GM12878 (cell line): ENCODE results near the gene PRRT1. TPM values are rescaled to one million over a fixed set of nuclear protein-coding genes. Genes with fewer than 3 reads are reported as not detected.

Source experiments
- EED ChIP-seq: sonication (generic); IDR thresholded peaks from 2 replicates; pipeline ENCODE4 v1.6.1; 2016; ENCODE audit warnings: antibody characterized with exemption, low read depth
- EP300 ChIP-seq, 2 experiments: fragments of 150-350 bp in 1 of 2; IDR thresholded peaks; 2 replicates each; pipeline ENCODE4 v1.6.1; 2011 to 2012; ENCODE audit warnings: low read depth in 2 of 2, low read length in 2 of 2, borderline replicate concordance in 1 of 2, improper control_type of control experiment in 1 of 2, inconsistent platforms in 1 of 2; ENCODE audit not compliant: control insufficient read depth in 1 of 2
- GABPA ChIP-seq: IDR thresholded peaks from 2 replicates; pipeline ENCODE4 v1.6.1; 2014; ENCODE audit warnings: antibody characterized with exemption, low read depth, mild to moderate bottlenecking, inconsistent platforms
- IKZF1 ChIP-seq: fragments of 450-650 bp; conservative IDR thresholded peaks from 2 replicates; pipeline ENCODE4 v1.6.1; 2017; ENCODE audit warnings: antibody characterized with exemption, mild to moderate bottlenecking
- JUNB ChIP-seq: IDR thresholded peaks from 2 replicates; pipeline ENCODE4 v1.6.1; 2016; ENCODE audit warnings: antibody characterized with exemption, mild to moderate bottlenecking
- LARP7 ChIP-seq: fragments of 450-650 bp; IDR thresholded peaks from 2 replicates; pipeline ENCODE4 v1.6.1; 2017; ENCODE audit warnings: mild to moderate bottlenecking
- MTA2 ChIP-seq: fragments of 450-650 bp; IDR thresholded peaks from 2 replicates; pipeline ENCODE4 v1.6.1; 2016; ENCODE audit warnings: low read depth, mild to moderate bottlenecking, moderate library complexity
- NBN ChIP-seq: fragments of 450-650 bp; IDR thresholded peaks from 2 replicates; pipeline ENCODE4 v1.6.1; 2016
- PAX8 ChIP-seq: fragments of 450-650 bp; IDR thresholded peaks from 2 replicates; pipeline ENCODE4 v1.6.1; 2017; ENCODE audit warnings: mild to moderate bottlenecking, moderate library complexity
- PML ChIP-seq: IDR thresholded peaks from 2 replicates; pipeline ENCODE4 v1.6.1; 2012; ENCODE audit warnings: low read length, inconsistent platforms
- POLR2A ChIP-seq: IDR thresholded peaks from 2 replicates; pipeline ENCODE4 v1.6.1; 2011; ENCODE audit warnings: low read depth, mild to moderate bottlenecking, low read length
- POLR2AphosphoS5 ChIP-seq: IDR thresholded peaks from 2 replicates; pipeline ENCODE4 v1.6.1; 2011; ENCODE audit warnings: mild to moderate bottlenecking, low read length, inconsistent platforms
- RB1 ChIP-seq: fragments of 450-650 bp; formaldehyde crosslinking; IDR thresholded peaks from 2 replicates; pipeline ENCODE4 v1.6.1; 2017; ENCODE audit warnings: mild to moderate bottlenecking, borderline replicate concordance
- SMARCA5 ChIP-seq: fragments of 450-650 bp; IDR thresholded peaks from 2 replicates; pipeline ENCODE4 v1.6.1; 2017; ENCODE audit warnings: mild to moderate bottlenecking
- SRF ChIP-seq, 2 experiments: IDR thresholded peaks; 2 replicates each; pipeline ENCODE4 v1.6.1; 2011; ENCODE audit warnings: low read depth in 2 of 2, low read length in 2 of 2, mild to moderate bottlenecking in 1 of 2, moderate library complexity in 1 of 2
- STAT3 ChIP-seq: IDR thresholded peaks from 2 replicates; pipeline ENCODE4 v1.6.1; 2011; ENCODE audit warnings: low read depth, low read length, improper control_type of control experiment
- TAF1 ChIP-seq: IDR thresholded peaks from 2 replicates; pipeline ENCODE4 v1.6.1; 2011; ENCODE audit warnings: mild to moderate bottlenecking, low read depth, low read length, borderline replicate concordance
- YY1 ChIP-seq: IDR thresholded peaks from 2 replicates; pipeline ENCODE4 v1.6.1; 2011; ENCODE audit warnings: low read depth, mild to moderate bottlenecking, low read length
- ZNF217 ChIP-seq: fragments of 450-650 bp; IDR thresholded peaks from 2 replicates; pipeline ENCODE4 v1.6.1; 2017; ENCODE audit warnings: antibody characterized with exemption, mild to moderate bottlenecking
- ZNF622 ChIP-seq: fragments of 450-650 bp; IDR thresholded peaks from 2 replicates; pipeline ENCODE4 v1.6.1; 2017; ENCODE audit warnings: mild to moderate bottlenecking, inconsistent platforms
- polyA plus RNA-seq, 11 experiments: library from polyadenylated mRNA; depleted of rRNA in 4 of 11; unstranded in 6 of 11; stranded (reverse) in 5 of 11; fragments of >200 nt; fragmentation: Nextera tagmentation in 4 of 11; fragmentation: Illumina TruSeq in 1 of 11; extraction: Ambion mirVana in 4 of 11; extraction: Trizol in 1 of 11; gene quantifications; 1 replicate in 1 of 11; 2 replicates in 10 of 11; pipeline versions ENCODE4 v1.2.1 to v1.2.3, GENCODE V29; 2011 to 2016; ENCODE audit warnings: inconsistent platforms in 2 of 11, missing spikeins in 2 of 11, low read depth in 1 of 11
- total RNA-seq, 4 experiments: library from RNA; depleted of rRNA in 3 of 4; stranded (reverse); fragments of >200 nt in 3 of 4; fragmentation: Illumina TruSeq in 1 of 4; extraction: Trizol in 1 of 4; gene quantifications; 2 replicates each; pipeline versions ENCODE4 v1.2.1 to v1.2.3, GENCODE V29; 2013 to 2021
- TF ChIP-seq, protein P1 (sequence below): fragments of 450-650 bp; IDR thresholded peaks from 2 replicates; pipeline ENCODE4 v1.6.1; 2017; ENCODE audit warnings: mild to moderate bottlenecking, moderate library complexity
- TF ChIP-seq, protein P2 (sequence below): fragments of 450-650 bp; IDR thresholded peaks from 2 replicates; pipeline ENCODE4 v1.6.1; 2017; ENCODE audit warnings: low read depth, mild to moderate bottlenecking, moderate library complexity
- TF ChIP-seq, protein P3 (sequence below): fragments of 450-650 bp; conservative IDR thresholded peaks from 2 replicates; pipeline ENCODE4 v1.6.1; 2017; ENCODE audit warnings: mild to moderate bottlenecking, moderate library complexity
- TF ChIP-seq, protein P4 (sequence below): fragments of 450-650 bp; IDR thresholded peaks from 2 replicates; pipeline ENCODE4 v1.6.1; 2014; ENCODE audit warnings: mild to moderate bottlenecking

PRRT1 gene
- total and polyA plus RNA-seq, 10 of the 15 experiments (the other 5 are each of a cell fraction or from before 2014, with no cell fraction given), result 0.04 to 0.15 (median 0.10) TPM; not detected in 6

DNA sequence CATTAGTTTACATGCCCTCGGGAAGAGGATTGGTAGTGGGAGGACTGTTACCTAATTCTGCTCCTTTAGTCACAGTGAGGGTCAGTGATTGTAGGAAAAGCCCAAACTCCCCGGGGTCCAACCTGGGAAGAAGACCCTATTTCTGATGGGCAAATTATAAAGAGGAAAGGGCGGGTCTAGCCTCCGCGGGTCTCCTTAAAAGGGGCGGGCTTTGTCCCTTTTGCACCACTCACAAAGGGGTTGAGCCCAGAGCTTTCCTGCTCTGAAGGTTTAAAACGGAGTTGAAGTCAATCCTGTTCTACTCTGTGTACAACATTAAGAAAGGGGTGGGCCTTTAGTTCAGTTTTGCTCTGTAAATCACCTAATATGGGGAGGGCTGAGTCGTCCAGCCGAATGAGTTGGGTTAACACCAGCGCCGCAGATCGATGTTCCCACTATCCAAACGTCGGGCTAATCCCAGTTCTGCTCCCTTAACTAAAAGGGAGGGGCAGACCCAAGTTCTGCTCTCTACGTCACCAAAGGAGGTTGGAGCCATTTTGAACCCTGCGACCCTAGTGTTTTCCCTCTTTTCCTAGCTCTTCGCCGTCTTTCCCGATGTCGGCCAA lies 25.5 kb upstream of the PRRT1 start (continued):
- peak; percentile 53; the same call in 1 of the 2 replicates for TF ChIP-seq SMARCA5
- TF ChIP-seq YY1, result peak; percentile 89
- peak; percentile 36; the same call in 1 of the 2 replicates for TF ChIP-seq MTA2
- 0 out of 4 replicates have a peak, but pooled peaks of 1 of the 2 experiments have one; percentile 37 for TF ChIP-seq SRF (IDR thresholded peaks at IDR 0.05; ENCODE audit: low read depth in 2 of 2, low read length in 2 of 2)
- TF ChIP-seq, protein P1, sequence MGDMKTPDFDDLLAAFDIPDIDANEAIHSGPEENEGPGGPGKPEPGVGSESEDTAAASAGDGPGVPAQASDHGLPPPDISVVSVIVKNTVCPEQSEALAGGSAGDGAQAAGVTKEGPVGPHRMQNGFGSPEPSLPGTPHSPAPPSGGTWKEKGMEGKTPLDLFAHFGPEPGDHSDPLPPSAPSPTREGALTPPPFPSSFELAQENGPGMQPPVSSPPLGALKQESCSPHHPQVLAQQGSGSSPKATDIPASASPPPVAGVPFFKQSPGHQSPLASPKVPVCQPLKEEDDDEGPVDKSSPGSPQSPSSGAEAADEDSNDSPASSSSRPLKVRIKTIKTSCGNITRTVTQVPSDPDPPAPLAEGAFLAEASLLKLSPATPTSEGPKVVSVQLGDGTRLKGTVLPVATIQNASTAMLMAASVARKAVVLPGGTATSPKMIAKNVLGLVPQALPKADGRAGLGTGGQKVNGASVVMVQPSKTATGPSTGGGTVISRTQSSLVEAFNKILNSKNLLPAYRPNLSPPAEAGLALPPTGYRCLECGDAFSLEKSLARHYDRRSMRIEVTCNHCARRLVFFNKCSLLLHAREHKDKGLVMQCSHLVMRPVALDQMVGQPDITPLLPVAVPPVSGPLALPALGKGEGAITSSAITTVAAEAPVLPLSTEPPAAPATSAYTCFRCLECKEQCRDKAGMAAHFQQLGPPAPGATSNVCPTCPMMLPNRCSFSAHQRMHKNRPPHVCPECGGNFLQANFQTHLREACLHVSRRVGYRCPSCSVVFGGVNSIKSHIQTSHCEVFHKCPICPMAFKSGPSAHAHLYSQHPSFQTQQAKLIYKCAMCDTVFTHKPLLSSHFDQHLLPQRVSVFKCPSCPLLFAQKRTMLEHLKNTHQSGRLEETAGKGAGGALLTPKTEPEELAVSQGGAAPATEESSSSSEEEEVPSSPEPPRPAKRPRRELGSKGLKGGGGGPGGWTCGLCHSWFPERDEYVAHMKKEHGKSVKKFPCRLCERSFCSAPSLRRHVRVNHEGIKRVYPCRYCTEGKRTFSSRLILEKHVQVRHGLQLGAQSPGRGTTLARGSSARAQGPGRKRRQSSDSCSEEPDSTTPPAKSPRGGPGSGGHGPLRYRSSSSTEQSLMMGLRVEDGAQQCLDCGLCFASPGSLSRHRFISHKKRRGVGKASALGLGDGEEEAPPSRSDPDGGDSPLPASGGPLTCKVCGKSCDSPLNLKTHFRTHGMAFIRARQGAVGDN, result peak; percentile 61
- TF ChIP-seq, protein P2, sequence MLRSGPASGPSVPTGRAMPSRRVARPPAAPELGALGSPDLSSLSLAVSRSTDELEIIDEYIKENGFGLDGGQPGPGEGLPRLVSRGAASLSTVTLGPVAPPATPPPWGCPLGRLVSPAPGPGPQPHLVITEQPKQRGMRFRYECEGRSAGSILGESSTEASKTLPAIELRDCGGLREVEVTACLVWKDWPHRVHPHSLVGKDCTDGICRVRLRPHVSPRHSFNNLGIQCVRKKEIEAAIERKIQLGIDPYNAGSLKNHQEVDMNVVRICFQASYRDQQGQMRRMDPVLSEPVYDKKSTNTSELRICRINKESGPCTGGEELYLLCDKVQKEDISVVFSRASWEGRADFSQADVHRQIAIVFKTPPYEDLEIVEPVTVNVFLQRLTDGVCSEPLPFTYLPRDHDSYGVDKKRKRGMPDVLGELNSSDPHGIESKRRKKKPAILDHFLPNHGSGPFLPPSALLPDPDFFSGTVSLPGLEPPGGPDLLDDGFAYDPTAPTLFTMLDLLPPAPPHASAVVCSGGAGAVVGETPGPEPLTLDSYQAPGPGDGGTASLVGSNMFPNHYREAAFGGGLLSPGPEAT, result peak; percentile 84
- no peak for TF ChIP-seq ZNF622
- no peak for TF ChIP-seq ZNF217
- TF ChIP-seq JUNB, result no peak
- TF ChIP-seq NBN, result peak; percentile 67
- peak; percentile 44; the same call in 1 of the 2 replicates for TF ChIP-seq GABPA
- TF ChIP-seq TAF1, result peak; percentile 46; the same call in 1 of the 2 replicates
- TF ChIP-seq POLR2A, result peak; percentile 37
- peak; percentile 64; the same call in 1 of the 2 replicates for TF ChIP-seq RB1
- peak; percentile 93 for TF ChIP-seq IKZF1
- TF ChIP-seq, protein P3, sequence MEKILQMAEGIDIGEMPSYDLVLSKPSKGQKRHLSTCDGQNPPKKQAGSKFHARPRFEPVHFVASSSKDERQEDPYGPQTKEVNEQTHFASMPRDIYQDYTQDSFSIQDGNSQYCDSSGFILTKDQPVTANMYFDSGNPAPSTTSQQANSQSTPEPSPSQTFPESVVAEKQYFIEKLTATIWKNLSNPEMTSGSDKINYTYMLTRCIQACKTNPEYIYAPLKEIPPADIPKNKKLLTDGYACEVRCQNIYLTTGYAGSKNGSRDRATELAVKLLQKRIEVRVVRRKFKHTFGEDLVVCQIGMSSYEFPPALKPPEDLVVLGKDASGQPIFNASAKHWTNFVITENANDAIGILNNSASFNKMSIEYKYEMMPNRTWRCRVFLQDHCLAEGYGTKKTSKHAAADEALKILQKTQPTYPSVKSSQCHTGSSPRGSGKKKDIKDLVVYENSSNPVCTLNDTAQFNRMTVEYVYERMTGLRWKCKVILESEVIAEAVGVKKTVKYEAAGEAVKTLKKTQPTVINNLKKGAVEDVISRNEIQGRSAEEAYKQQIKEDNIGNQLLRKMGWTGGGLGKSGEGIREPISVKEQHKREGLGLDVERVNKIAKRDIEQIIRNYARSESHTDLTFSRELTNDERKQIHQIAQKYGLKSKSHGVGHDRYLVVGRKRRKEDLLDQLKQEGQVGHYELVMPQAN, result 0 out of 2 replicates have a peak, but pooled peaks have one; percentile 51
- peak; percentile 62; the same call in 1 of the 2 replicates for TF ChIP-seq POLR2AphosphoS5
- peak in 1 of 2 experiments; percentile 22; a peak in 1 of 4 replicates for TF ChIP-seq EP300 (IDR thresholded peaks at IDR 0.05; ENCODE audit: borderline replicate concordance in 1 of 2, control insufficient read depth in 1 of 2, low read depth in 2 of 2, low read length in 2 of 2)
- TF ChIP-seq, protein P4, sequence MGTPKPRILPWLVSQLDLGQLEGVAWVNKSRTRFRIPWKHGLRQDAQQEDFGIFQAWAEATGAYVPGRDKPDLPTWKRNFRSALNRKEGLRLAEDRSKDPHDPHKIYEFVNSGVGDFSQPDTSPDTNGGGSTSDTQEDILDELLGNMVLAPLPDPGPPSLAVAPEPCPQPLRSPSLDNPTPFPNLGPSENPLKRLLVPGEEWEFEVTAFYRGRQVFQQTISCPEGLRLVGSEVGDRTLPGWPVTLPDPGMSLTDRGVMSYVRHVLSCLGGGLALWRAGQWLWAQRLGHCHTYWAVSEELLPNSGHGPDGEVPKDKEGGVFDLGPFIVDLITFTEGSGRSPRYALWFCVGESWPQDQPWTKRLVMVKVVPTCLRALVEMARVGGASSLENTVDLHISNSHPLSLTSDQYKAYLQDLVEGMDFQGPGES, result no peak
- TF ChIP-seq LARP7, result peak; percentile 69; the same call in 1 of the 2 replicates
- TF ChIP-seq EED, result peak; percentile 81; the same call in 1 of the 2 replicates
- 0 out of 2 replicates have a peak, but pooled peaks have one; percentile 39 for TF ChIP-seq PAX8
- 0 out of 2 replicates have a peak, but pooled peaks have one; percentile 26 for TF ChIP-seq PML
- TF ChIP-seq STAT3, result 0 out of 2 replicates have a peak, but pooled peaks have one; percentile 28
